ENCODE measurements around the gene NDUFV2. TPM values are rescaled to one million over a fixed set of nuclear protein-coding genes. Genes with fewer than 3 reads are reported as not detected.

NDUFV2 gene
- total and polyA plus RNA-seq, 2 of the 13 experiments (the other 11 are each of a cell fraction or from before 2014, with no cell fraction given) = 216 to 299 TPM

GRCh38 chr18:9102508-9103375 is at the start of gene NDUFV2 (continued):
- no peak; the same call in 1 of the 2 replicates for TF ChIP-seq ZNF142 (CRISPR knock-in tag; IDR thresholded peaks at IDR 0.05)
- TF ChIP-seq ZNF639 (CRISPR knock-in tag; conservative IDR thresholded peaks at IDR 0.05) = 0 out of 2 replicates have a peak, but pooled peaks have one; percentile 55
- no peak for TF ChIP-seq KAT2B (IDR thresholded peaks at IDR 0.05; ENCODE audit: borderline replicate concordance, low read depth, low read length)
- TF ChIP-seq PRDM4 (CRISPR knock-in tag; IDR thresholded peaks at IDR 0.05; ENCODE audit: borderline replicate concordance) = no peak
- peak; percentile 86 to 96; a peak in 3 of 4 replicates for TF ChIP-seq HMGXB4 (CRISPR knock-in tag; IDR thresholded peaks at IDR 0.05; ENCODE audit: borderline replicate concordance in 1 of 2, low read depth in 1 of 2)
- TF ChIP-seq ZNF275 (CRISPR knock-in tag; IDR thresholded peaks at IDR 0.05; ENCODE audit: borderline replicate concordance) = no peak
